ENCODE data around the gene LTO1.

GRCh38 chr11:69639831-69640230, 35.3 kb downstream of the LTO1 start:
- TF ChIP-seq GATA3 (IDR thresholded peaks at IDR 0.05; ENCODE audit: low read depth, low read length) (no peak), GATA2 (IDR thresholded peaks at IDR 0.05; ENCODE audit: low read depth, low read length) (no peak)

Measured in SH-SY5Y (cell line).